ENCODE data around the gene NCOA1. TPM values are rescaled to one million over a fixed set of nuclear protein-coding genes. Genes with fewer than 3 reads are reported as not detected.

The NCOA1 gene
- polyA plus RNA-seq, 3 donors: 7.3 to 30.2 (median 10.2) TPM

- Histone ChIP-seq H3K4me3 (replicated peaks in 1 of 3; ENCODE audit: low read depth in 2 of 3, low read length in 3 of 3) (no peak overlapping the region), H3K27me3 (ENCODE audit: control insufficient read depth in 2 of 2, insufficient read depth in 2 of 2, low read length in 2 of 2) (no peaks in the 10 kb centered on the region), H3K27ac (ENCODE audit: low read depth in 1 of 2, low read length in 2 of 2) (no peak overlapping the region), H3K36me3 (replicated peaks in 1 of 2; ENCODE audit: control insufficient read depth in 1 of 2, insufficient read depth in 2 of 2, low read length in 2 of 2) (peaks cover 63 to 89% of the 10 kb centered on the region in 2 donors), H3K9me3 (replicated peaks in 1 of 2; ENCODE audit: control insufficient read depth in 1 of 2, insufficient read depth in 1 of 2, low read length in 2 of 2) (no peaks in the 10 kb centered on the region), H3K4me1 (ENCODE audit: control insufficient read depth in 1 of 2, insufficient read depth in 2 of 2, low read length in 2 of 2) (no peaks in the 10 kb centered on the region), H3K79me2 (ENCODE audit: insufficient read depth, low read length) (no peaks in the 10 kb centered on the region), H4K20me1 (ENCODE audit: insufficient read depth, low read length) (no peaks in the 10 kb centered on the region), H3K4me2 (replicated peaks; ENCODE audit: extremely low read depth, low read length, poor library complexity, severe bottlenecking) (no peak overlapping the region), H3K9ac (ENCODE audit: insufficient read depth, low read length, poor library complexity, severe bottlenecking) (no peak overlapping the region), H2AFZ (ENCODE audit: insufficient read depth, low read depth, low read length, poor library complexity, severe bottlenecking) (no peak overlapping the region)
- Mint-ChIP-seq H3K36me3 (peaks cover 78 to 84% of the 10 kb centered on the region in 2 donors), H3K4me1 (no peaks in the 10 kb centered on the region), H3K9me3 (peaks cover 0 to 5% (median 0%) of the 10 kb centered on the region in 7 donors), H3K27me3 (ENCODE audit: low read depth in 3 of 3) (peaks cover 0 to 2% (median 0%) of the 10 kb centered on the region in 3 donors), H3K4me3 (no peak overlapping the region), H3K27ac (no peak overlapping the region)
- no peak for DNase-seq
- intact Hi-C loops (cut with micrococcal nuclease): no loop called here
- 100% methylated on average over 3 of the region's 6 CpGs for WGBS (ENCODE audit: insufficient coverage)
- TF ChIP-seq CTCF (IDR thresholded peaks at IDR 0.05): no peak
Measured at GRCh38 chr2:24710806-24711205, 219.8 kb downstream of the NCOA1 start.

- no peak for DNase-seq
- peaks cover 76 to 87% of the 10 kb centered on the region in 2 donors for H3K36me3 Mint-ChIP-seq
- Histone ChIP-seq H4K20me1 (ENCODE audit: insufficient read depth, low read length) (no peaks in the 10 kb centered on the region), H3K27ac (ENCODE audit: low read depth in 1 of 2, low read length in 2 of 2) (no peak overlapping the region), H3K79me2 (ENCODE audit: insufficient read depth, low read length) (no peaks in the 10 kb centered on the region), H3K4me2 (replicated peaks; ENCODE audit: extremely low read depth, low read length, poor library complexity, severe bottlenecking) (no peak overlapping the region), H3K4me3 (replicated peaks in 1 of 3; ENCODE audit: low read depth in 2 of 3, low read length in 3 of 3) (no peak overlapping the region), H3K9ac (ENCODE audit: insufficient read depth, low read length, poor library complexity, severe bottlenecking) (no peak overlapping the region), H3K9me3 (replicated peaks in 1 of 2; ENCODE audit: control insufficient read depth in 1 of 2, insufficient read depth in 1 of 2, low read length in 2 of 2) (no peaks in the 10 kb centered on the region), H2AFZ (ENCODE audit: insufficient read depth, low read depth, low read length, poor library complexity, severe bottlenecking) (no peak overlapping the region), H3K4me1 (ENCODE audit: control insufficient read depth in 1 of 2, insufficient read depth in 2 of 2, low read length in 2 of 2) (no peaks in the 10 kb centered on the region), H3K27me3 (ENCODE audit: control insufficient read depth in 2 of 2, insufficient read depth in 2 of 2, low read length in 2 of 2) (no peaks in the 10 kb centered on the region), H3K36me3 (replicated peaks in 1 of 2; ENCODE audit: control insufficient read depth in 1 of 2, insufficient read depth in 2 of 2, low read length in 2 of 2) (peaks cover 61 to 89% of the 10 kb centered on the region in 2 donors)
- H3K9me3 Mint-ChIP-seq: peaks cover 0 to 5% (median 0%) of the 10 kb centered on the region in 7 donors
- no peaks in the 10 kb centered on the region for H3K4me1 Mint-ChIP-seq
- H3K4me3 Mint-ChIP-seq: no peak overlapping the region
- no peak overlapping the region for H3K27ac Mint-ChIP-seq
- intact Hi-C loops (cut with micrococcal nuclease): no loop called here
- peaks cover 0 to 2% (median 0%) of the 10 kb centered on the region in 3 donors for H3K27me3 Mint-ChIP-seq (ENCODE audit: low read depth in 3 of 3)
- TF ChIP-seq CTCF (IDR thresholded peaks at IDR 0.05): no peak
- no CpG with 5 or more reads among the region's 2 CpGs for WGBS (ENCODE audit: insufficient coverage)
Measured at GRCh38 chr2:24711865-24712264, 220.8 kb downstream of the NCOA1 start.

Measured in CD14-positive monocyte (primary cell).